Kidney (tissue), 14 donors: Measurements from ENCODE around the gene CCDC102B. TPM values are rescaled to one million over a fixed set of nuclear protein-coding genes. Genes with fewer than 3 reads are reported as not detected.

Experiments
- DNase-seq, 5 donors: peaks; one replicate each; pipeline ENCODE4 v3.0.0-alpha.2; 2013 to 2020
- FAIRE-seq: peaks from 2 replicates; lab custom pipeline; 2012; peaks lifted over from hg19 to GRCh38; lab: Jason Lieb, UNC
- H3K27ac ChIP-seq, 2 donors: one replicate each; pipeline ENCODE4 v1.7.0; 2013; ENCODE audit warnings: low read depth in 2 of 2, low read length in 2 of 2, inconsistent platforms in 1 of 2
- H3K27me3 ChIP-seq: one replicate; pipeline ENCODE4 v1.7.1; 2013; ENCODE audit warnings: low read length, inconsistent platforms; ENCODE audit not compliant: control insufficient read depth, insufficient read depth
- H3K36me3 ChIP-seq, 3 donors: one replicate each; pipeline versions ENCODE4 v1.7.0 to v1.7.1; 2013; ENCODE audit warnings: low read length in 3 of 3, control low read depth in 1 of 3, inconsistent platforms in 1 of 3; ENCODE audit not compliant: insufficient read depth in 3 of 3, control insufficient read depth in 2 of 3
- H3K4me1 ChIP-seq, 3 donors: one replicate each; pipeline versions ENCODE4 v1.7.0 to v1.7.1; 2013; ENCODE audit warnings: low read length in 3 of 3, inconsistent platforms in 1 of 3, low read depth in 1 of 3; ENCODE audit not compliant: control insufficient read depth in 2 of 3, insufficient read depth in 2 of 3
- H3K4me3 ChIP-seq, 3 donors: one replicate each; pipeline versions ENCODE4 v1.7.0 to v1.8.1; 2013; ENCODE audit warnings: low read length in 3 of 3, control low read depth in 1 of 3, inconsistent platforms in 1 of 3
- H3K9ac ChIP-seq, 3 donors: one replicate each; pipeline versions ENCODE4 v1.7.0 to v1.7.1; 2013; ENCODE audit warnings: low read length in 3 of 3, control low read depth in 1 of 3, inconsistent platforms in 1 of 3
- H3K9me3 ChIP-seq, 3 donors: one replicate each; pipeline versions ENCODE4 v1.7.0 to v1.7.1; 2013; ENCODE audit warnings: low read length in 3 of 3, control low read depth in 1 of 3, inconsistent platforms in 1 of 3; ENCODE audit not compliant: control insufficient read depth in 2 of 3, insufficient read depth in 1 of 3
- intact Hi-C: fragments of 100-400 bp; cut with DNase I; formaldehyde crosslinking; loops from one replicate; pipeline ENCODE4 v1.11.1; 2022
- polyA plus RNA-seq: library from polyadenylated mRNA; stranded (reverse); fragments of 350-450 nt; fragmentation: Illumina TruSeq; extraction: RNeasy Lipid Tissue Mini Kit (QIAGEN cat#74804); gene quantifications from one replicate; pipeline ENCODE4 v1.2.3, GENCODE V29; 2014; ENCODE audit warnings: low read depth, low replicate concordance; ENCODE audit not compliant: insufficient read depth
- total RNA-seq: library from RNA; stranded (reverse); fragmentation: NEBNext Ultra II Directional; extraction: Animal tissue kit (Norgen Biotek cat#: 25700); gene quantifications from one replicate; pipeline ENCODE4 v1.2.1, GENCODE V29; 2021
- TF ChIP-seq, protein P1 (sequence below): IDR thresholded peaks from 3 replicates; pipeline ENCODE4 v1.5.1; 2012; ENCODE audit warnings: mild to moderate bottlenecking, moderate library complexity, borderline replicate concordance; ENCODE audit not compliant: insufficient read depth; ENCODE audit errors: extremely low read depth
- donor health status: control.
- donor health status: control.
- donor health status: control.
- donor health status: control.
- donor health status: control.
- donor health status: DM: yes; HTN: yes; CAD: no.
- donor health status: Normal renal cell carcinoma (clear cell type).

Gene CCDC102B
- total and polyA plus RNA-seq, 2 donors from 2014 or later, result 3.6 to 6.8 TPM

DNA sequence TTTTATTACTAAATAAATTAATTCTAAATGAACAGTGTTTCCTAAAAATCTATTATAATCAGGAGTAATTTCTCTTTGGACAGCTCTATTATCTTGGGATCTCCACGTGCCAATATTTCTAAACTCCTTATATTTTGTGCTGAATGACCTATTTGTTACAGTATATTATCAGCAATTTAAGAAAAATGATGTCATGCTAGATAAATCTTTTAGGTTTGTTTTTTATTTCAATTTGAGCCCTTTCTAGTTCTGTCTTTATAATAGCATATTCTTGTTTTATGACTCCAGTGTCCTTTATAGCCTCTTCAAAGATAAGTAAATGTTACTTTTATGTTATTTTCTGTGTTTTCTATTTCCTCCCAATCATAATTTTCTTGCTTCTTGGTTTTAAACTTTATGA, 269.2 kb downstream of the CCDC102B start:
- no peak overlapping the region for H3K9ac ChIP-seq
- no peaks in the 10 kb centered on the region for H3K36me3 ChIP-seq
- no peaks in the 10 kb centered on the region for H3K27me3 ChIP-seq
- peaks cover 0 to 2% (median 0%) of the 10 kb centered on the region in 3 donors for H3K4me1 ChIP-seq
- H3K9me3 ChIP-seq, result no peaks in the 10 kb centered on the region
- no peak for DNase-seq
- TF ChIP-seq, protein P1, sequence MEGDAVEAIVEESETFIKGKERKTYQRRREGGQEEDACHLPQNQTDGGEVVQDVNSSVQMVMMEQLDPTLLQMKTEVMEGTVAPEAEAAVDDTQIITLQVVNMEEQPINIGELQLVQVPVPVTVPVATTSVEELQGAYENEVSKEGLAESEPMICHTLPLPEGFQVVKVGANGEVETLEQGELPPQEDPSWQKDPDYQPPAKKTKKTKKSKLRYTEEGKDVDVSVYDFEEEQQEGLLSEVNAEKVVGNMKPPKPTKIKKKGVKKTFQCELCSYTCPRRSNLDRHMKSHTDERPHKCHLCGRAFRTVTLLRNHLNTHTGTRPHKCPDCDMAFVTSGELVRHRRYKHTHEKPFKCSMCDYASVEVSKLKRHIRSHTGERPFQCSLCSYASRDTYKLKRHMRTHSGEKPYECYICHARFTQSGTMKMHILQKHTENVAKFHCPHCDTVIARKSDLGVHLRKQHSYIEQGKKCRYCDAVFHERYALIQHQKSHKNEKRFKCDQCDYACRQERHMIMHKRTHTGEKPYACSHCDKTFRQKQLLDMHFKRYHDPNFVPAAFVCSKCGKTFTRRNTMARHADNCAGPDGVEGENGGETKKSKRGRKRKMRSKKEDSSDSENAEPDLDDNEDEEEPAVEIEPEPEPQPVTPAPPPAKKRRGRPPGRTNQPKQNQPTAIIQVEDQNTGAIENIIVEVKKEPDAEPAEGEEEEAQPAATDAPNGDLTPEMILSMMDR, result no peak
- H3K27ac ChIP-seq, result no peak overlapping the region
- intact Hi-C loops, result no loop called here
- no peak overlapping the region for H3K4me3 ChIP-seq
- no peak for FAIRE-seq

DNA sequence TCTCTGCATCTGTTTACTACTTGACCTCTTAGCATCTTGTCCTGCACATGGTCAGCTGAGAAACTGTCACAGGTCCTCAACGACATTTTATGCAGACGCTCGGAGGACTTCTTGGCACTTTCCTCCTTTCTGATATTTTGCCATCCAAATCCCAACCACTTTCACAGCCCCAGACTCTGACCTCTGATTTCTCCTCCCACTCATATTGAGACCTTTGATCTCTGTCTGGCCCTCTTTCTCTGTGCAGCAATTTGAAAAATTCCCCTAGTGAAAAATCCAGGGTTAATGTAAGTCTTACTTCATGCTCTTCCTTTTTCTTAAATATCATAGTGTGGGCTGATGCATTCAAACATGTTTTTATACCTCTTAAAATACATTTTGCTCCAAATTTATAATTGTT, 273.8 kb downstream of the CCDC102B start:
- Histone ChIP-seq H3K4me3 (no peak overlapping the region), H3K27me3 (no peaks in the 10 kb centered on the region), H3K27ac (no peak overlapping the region), H3K9ac (no peak overlapping the region), H3K4me1 (peaks cover 0 to 2% (median 0%) of the 10 kb centered on the region in 3 donors), H3K36me3 (no peaks in the 10 kb centered on the region), H3K9me3 (no peaks in the 10 kb centered on the region)
- no peak for DNase-seq
- TF ChIP-seq, protein P1, result no peak
- no peak for FAIRE-seq
- intact Hi-C loops, result no loop called here

DNA sequence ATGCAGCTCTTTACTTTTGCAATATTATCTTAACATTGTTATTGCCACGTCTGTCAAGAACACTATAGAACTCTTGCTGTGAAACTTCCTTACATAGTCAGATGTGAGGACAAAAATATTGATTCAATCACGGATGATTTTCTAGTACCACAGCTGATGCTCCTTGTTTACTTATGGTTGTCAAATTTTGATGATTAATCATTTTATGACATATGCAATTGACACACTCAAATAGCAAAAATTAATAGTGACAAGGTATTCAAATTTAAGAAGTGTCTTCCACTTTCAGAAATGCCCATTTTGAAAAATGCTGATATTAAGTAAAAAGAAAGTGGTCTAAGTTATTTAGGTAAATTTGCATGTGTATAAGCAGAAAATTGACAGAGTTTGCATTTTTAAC, 284.0 kb downstream of the CCDC102B start:
- TF ChIP-seq, protein P1, result no peak
- DNase-seq (no peak), FAIRE-seq (no peak)
- Histone ChIP-seq H3K27me3 (no peaks in the 10 kb centered on the region), H3K4me3 (no peak overlapping the region), H3K9ac (no peak overlapping the region), H3K9me3 (no peaks in the 10 kb centered on the region), H3K4me1 (no peaks in the 10 kb centered on the region), H3K36me3 (no peaks in the 10 kb centered on the region), H3K27ac (no peak overlapping the region)
- intact Hi-C loops, result no loop called here

DNA sequence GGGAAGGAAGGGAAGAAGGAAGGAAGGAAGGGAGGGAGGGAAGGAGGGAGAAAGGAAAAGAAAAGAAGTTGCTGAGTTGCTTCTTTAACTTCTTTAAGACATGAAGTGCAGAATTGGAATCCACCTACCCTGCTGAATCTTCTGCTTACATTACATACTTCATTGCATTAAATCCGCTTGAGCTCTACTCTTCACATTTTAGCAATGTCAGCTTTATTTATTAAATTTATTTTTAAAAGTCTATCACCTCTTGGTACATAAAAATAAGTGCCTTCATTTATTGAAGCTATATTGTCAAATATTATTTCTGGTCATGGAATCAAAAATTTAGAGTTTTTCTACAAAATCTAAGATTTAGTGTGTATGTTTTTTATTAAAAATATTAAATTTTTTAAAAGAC, 284.6 kb downstream of the CCDC102B start:
- H3K4me1 ChIP-seq, result no peaks in the 10 kb centered on the region
- DNase-seq (no peak), FAIRE-seq (peak; percentile 32)
- TF ChIP-seq, protein P1, result no peak
- no peaks in the 10 kb centered on the region for H3K9me3 ChIP-seq
- no peak overlapping the region for H3K4me3 ChIP-seq
- no peaks in the 10 kb centered on the region for H3K27me3 ChIP-seq
- intact Hi-C loops, result no loop called here
- H3K27ac ChIP-seq, result no peak overlapping the region
- H3K36me3 ChIP-seq, result no peaks in the 10 kb centered on the region
- no peak overlapping the region for H3K9ac ChIP-seq
